ENCODE results near the gene SNRPA1.

Gene SNRPA1

DNA sequence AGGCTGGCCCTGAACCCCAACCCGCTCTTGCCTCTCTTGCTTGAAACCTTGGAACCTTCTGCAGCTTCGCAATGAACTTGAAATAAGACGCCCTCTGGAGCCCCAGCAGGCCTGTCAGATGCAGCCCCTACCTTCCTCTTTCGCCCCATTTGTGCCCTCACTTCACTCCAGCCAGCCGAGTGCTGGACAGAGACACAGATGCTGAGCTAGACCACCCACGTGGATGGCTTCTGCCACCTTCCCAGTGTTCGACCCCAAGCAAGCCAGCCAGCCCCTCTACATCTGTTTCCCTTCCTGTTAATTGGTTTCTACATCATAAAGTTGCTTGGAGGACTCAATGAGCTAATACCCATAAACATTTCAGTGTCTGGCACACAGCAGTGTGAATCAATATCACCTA, 23.8 kb upstream of the SNRPA1 start:
- DNase-seq (ENCODE audit: low read depth in 2 of 2): no peak

DNA sequence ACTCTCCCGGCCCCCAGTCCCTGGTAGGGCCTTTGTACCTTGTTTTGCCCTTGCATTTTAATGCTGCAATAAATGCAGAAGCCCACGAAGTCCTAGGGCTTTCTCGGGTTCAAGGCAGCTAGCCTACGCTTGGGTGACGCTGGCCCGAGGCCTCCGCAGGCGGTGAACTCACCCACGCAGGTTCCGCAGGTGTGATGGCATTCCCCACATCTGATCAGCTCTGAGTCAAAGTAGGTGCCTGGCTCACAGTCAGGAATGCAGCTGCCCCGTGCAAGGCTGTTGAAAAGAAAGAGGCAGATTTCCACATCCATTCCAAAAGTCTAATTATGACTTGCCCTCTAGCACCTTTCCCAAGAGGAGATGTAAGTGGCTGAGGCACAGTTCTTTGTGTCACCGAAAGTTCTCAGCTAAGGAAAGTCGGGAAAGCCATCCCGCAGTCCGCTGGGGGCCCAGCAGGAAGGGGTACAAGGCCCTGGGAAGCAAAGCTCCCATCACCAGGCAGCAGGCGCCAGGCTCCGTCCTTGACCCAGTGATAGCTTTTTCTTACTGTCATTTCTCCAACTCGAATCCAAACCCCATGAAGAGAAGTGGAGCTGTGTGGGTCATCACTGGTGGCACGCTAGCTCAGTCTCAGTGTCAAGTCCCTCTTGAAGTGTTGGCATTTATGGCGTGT, 23.2 kb upstream of the SNRPA1 start:
- no peak for DNase-seq (ENCODE audit: low read depth in 2 of 2)

DNA sequence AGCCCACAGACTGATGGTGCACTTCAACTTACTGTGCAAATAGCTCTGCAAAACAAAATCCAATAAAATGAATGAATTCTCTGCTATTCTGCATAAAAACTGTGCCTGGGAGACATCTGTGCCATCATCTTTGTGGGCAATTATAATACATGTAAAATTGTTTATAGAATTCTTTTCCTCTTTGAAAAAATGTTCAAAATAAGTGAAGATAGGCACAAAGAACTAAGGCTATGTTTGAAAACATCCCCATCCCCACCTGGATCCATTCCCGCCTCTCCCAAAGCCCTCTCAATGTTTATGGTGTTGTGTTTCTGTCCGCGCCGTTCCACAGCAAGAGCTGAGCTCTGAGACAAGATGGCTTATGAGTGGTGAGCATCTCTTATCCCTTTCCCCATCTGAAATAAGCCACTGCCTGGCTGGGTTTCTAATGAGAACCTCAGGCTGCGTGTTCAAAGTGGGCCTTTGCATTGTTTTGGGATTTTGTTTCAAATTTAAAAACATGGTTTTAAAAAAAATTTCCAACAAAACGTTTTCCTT, 22.4 kb upstream of the SNRPA1 start:
- DNase-seq (ENCODE audit: low read depth in 2 of 2): no peak

DNA sequence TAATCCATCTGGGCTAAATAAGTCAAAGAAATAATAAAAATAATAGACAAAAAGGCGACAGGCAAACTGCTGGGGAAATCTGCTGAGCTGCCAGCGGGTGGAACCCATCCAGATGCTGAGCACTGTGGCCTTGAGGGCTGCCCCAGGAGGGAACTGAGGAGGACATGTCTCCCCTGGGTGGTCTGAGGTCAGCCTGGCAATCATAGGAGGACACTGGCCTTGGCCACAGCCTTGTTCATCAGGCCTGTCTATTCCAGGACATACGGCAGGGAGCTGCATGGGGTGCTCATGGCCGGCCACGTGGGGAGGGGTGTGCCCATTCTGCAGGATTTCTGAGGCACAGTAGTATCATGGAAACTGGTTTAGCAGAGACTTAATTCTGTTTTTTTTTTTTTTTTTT, 21.5 kb upstream of the SNRPA1 start:
- DNase-seq (ENCODE audit: low read depth in 2 of 2): no peak

DNA sequence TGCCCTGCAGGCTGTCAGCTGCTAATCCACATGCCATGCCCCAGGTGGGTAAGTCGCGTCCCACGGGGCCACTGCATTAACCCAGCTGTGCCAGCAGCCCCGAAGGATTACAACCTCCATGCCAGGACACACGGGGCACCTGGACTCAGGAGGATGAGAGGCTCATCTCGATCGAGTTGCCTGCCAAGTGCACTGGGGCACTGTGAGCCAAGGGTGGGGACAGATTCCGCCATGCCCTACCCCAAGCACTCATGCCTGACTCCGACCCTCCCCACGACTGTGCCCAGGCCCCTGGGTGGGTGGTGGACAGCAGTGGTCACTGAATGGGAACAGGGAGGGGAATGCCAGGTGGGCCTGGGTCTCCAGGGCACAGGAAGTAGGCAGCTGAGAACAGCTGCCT, 20.7 kb upstream of the SNRPA1 start:
- DNase-seq (ENCODE audit: low read depth in 2 of 2): no peak

DNA sequence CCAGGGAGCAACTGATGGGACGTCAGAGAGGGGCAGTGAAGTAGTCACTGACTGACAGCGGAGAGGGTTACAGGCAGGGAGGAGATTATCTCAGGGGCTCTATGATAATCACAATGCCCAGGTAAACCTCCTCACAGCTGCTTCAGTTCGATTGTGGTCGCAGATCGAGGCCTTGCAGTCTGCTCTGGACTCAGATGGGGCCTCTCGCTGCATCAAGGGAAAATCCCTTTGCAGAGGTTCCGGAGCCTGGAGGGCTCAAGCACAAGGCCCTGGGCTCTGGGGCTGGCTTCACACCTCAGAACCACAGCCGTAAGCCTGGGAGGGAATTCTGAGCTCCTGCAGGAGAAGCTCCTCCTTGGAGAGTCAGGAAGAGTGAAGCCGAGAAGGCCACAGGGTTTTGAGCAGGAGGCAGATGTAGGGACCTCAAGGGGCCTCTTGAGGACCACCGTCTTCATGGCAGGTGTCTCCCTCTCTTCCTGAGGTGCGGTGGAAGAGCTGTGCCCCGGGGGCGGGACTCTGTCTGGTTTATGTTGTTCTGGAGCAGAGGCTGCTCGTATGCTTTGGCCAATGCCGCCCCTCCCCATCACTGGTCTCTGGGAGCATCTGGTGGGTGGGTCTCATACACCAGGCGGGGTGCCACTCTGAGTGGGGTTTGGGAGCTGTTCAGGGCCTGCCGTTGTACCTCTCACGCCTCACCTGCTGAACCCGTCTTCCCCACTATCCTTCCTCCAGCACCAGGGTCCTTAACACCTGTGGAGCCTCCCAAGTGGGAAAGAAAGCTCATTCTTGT, 19.5 kb upstream of the SNRPA1 start:
- no peak for DNase-seq (ENCODE audit: low read depth in 2 of 2)

DNA sequence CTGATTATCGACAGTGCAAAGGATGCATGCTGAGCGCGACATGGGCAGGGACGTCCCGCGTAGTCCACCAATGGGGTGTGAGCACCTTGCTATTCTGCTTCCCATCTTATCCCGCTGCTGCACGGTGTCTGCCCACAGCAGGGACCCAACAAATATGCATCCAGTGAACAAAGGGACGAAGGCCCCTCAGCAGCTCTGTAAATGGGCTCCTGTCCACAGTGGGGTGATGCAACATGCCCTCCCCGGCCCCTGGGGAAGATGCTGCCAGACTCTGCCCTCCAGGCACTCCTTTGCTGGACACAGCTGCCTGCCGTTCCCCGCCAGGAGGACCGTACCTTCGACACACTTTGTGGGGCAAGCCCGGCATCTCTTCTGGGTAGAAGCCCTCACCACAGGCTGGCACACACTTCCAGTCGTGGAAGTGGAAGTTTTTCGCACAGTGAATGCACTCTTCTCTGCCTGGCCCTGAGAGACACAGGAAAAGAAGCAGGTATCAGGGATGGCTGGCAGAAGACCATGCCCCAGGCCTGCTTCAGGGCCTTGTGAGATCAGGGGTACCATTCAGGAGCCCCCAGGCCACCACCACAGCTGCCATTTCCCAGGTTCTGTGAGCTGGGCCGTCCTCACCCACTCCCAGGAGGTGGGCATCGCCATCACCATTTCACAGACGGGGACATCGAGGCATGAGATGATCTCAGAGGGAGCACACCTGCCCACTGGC, 18.2 kb upstream of the SNRPA1 start:
- DNase-seq (ENCODE audit: low read depth in 2 of 2): no peak

DNA sequence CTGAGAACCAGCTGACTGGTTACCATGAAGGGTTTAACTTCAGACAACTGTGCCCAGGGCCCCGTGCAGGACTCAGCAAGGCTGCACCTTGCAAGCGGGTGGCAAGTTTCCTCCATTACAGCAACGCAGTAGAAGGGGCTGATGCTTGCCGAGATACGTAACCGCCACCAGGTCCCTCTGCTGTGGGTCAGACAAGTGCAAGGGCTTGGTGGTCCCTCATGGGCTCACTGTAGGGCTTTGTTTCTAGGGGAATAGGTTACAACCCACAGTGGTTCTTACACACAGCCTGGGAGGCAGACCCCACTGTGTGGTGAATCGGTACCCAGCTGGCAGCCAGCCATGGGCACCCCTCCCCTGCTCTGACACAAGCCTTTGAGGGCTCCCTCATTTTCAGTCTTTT, 15.5 kb upstream of the SNRPA1 start:
- no peak for DNase-seq (ENCODE audit: low read depth in 2 of 2)

DNA sequence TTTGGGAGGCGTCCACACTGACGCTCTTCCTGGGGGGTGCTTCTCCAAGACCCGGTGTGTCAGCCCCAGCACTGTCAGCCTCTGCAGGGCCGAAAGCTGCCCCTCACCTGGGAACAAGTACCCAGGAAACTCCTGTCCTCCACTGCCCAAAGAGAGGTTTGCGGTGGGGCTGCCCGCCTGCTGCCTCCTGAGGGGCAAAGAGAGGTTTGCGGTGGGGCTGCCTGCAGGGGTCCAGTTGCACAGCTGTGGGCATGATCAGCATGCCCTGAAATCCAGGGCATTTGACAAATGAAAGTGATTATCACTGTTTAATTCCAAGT, 15.1 kb upstream of the SNRPA1 start:
- DNase-seq (ENCODE audit: low read depth in 2 of 2): no peak

DNA sequence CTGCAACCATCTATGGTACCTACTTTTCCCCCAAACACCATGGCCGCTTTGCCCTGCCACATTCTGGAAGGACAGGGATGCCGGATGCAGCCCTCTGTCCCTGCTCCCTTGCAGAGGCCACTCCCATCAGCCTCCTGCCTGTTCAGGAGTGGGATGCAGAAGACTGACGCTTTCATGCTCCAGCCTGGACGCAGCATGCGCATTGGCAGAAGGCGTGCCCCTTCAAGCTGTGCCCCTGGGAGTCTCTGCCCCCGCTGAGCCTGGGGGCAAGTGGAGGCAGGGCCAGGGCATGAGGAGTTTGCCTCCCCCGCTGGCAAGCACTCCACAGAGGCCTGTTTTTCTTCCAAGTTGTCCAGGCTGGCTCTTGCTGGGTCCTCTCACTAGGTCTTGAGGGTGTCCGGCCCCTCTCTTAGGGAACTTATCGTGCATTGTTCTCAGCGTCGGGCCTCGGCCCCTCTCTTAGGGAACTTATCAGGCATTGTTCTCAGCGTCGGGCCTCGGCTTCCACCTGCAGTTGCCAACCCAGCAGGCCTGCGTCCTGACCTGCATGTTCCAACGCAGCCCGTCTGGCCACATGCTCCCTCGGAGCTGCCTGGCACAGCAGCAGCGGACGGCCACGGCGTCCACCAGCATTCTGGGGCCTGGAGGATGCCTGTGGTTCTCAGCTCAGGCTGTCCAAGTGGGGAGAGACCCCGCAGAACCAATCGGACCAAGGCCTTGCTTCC, 14.6 kb upstream of the SNRPA1 start:
- DNase-seq (ENCODE audit: low read depth in 2 of 2): no peak

DNA sequence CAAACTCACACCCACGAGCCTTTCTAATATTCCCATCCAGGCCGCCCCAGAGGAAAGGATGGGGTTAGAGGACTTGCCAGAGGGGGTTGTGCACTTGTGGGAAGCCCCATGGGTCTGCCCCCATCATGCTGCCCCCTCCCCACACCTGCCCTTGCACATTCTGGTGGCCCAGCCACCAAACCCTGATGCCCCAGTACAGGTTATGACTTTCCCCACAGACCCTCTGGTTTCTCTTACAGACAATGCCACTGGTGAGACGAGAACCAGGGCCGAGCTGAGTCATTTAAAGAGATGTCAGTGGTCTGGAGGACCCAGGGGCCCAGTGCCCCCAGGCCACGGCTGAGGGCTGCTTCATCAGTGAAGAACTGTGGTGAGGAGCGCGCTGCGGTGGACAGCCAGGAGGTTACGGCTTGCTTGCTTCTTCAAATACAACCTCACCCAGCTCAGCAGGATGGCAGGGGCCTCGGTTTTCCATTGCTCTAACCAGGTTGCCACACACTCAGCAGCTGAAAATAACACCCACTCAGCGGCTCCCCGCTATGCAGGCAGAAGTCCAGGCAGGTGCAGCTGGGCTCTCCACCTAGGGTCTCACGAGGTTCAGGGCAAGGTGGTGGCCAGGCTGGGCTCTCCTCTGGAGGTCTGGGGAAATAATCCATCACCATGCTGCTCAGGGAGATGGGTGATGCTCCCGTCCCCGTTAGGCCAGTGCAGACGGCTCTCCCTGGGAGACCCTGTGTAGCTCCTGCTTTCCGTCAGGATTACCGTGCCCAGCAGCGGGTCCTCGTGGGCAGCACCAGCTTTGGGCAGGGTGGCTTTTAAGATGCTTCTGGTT, 13.8 kb upstream of the SNRPA1 start:
- no peak for DNase-seq (ENCODE audit: low read depth in 2 of 2)

DNA sequence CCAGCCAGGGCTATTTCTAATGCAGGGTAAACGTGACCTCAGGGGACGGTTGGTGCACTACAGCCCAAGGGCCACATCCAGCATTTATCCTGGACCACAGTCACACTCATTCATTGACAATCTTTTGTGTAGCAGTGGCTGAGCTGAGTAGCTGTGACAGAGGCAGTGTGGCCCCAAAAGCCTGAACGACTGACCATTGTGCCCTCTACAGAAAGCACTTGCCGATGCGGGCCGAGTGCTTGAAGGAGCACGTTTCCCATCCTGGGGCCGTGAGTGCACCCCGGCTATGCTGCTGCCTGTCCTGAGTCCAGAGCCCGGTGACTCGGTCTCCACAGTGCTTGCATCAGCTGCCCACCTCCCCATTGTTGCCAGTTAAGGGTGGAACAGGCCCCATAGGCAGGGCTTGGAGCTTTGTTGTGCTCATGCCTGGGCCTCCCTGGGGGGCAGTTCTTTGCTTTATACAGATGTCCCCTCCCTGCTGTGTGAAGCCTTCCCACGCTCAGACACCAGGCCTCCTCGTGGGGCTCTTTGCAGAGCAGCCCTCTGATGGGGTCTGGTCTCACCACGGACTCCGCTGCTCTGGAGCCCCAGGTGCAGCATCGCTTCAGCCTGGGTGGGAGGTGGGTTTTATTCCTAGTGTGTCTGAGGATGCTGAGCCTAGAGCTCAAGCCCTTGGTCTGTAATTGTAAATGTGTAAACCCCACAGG, 13.0 kb upstream of the SNRPA1 start:
- DNase-seq (ENCODE audit: low read depth in 2 of 2): no peak

DNA sequence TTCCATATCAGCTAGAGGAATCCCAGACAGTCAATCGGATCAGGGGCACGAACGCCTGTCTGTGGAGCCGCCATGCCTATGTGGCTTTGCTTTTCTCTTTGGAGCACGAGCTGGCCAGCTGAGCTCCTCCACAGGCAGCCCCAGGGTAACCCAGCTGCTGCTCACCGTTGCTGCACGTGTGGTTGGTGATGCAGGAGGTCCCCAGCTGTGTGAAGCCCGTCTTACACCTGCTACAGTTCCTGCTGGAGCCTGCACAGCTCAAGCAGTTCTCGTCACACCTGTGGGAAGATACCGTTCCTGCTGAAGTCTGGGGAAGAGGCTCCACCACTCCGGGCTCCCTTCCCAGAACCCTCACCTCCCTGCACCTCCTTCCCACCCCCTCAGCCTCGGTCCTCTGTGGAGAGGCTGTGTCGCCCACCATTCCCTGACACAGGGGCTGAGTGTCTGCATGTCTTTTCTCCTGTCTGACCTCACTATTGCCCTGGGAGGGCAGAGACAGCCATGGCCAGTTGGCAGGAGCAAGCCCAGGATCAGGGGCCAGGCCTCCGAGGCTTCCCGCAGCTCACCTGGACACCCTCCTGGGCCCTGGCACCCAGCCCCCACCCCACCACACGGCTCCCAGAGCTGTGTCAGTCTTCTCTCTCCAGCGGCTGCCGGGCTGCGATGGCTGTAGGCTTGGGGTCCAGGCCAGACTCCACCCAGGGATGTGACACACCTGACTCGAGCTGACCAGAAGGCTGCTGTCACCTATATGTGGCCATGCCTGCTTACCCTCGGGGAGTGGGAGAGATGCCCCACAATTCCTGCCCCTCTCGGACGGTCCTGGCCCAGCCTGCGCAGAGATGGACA, 12.2 kb upstream of the SNRPA1 start:
- no peak for DNase-seq (ENCODE audit: low read depth in 2 of 2)

DNA sequence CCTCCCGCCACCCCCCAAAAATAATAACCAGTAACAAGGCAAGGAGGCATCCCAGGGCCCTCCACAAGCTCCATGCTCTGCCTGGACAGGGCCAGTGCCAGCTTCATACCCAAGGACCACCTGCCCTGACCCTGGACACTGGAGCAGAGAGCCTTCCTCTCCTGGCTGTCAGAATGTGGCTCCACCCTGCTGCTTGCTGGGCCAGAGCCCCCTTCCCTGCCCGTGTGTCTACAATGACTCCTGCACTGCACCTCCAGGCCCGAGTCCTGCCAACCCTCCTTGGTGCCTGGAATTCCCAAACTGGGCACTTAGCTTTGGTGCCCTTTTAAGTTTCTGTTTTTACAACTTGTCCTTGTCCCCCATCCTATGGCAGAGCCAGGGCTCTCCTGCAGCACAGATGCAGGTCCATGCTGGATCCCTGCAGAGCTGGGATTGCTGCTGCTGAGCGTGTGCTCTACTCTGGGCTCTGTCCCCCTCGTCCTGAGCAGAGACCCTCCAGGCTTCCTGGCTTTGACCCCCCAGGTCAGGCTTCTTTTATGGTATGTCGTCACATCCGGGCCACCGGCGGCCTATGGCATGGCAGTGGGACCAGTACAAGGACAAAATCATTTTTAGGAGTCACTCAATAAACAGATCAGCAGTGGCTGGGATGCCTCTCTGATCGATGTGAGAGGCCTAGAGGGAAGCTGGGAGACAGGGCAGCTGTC, 11.4 kb upstream of the SNRPA1 start:
- DNase-seq (ENCODE audit: low read depth in 2 of 2): no peak

DNA sequence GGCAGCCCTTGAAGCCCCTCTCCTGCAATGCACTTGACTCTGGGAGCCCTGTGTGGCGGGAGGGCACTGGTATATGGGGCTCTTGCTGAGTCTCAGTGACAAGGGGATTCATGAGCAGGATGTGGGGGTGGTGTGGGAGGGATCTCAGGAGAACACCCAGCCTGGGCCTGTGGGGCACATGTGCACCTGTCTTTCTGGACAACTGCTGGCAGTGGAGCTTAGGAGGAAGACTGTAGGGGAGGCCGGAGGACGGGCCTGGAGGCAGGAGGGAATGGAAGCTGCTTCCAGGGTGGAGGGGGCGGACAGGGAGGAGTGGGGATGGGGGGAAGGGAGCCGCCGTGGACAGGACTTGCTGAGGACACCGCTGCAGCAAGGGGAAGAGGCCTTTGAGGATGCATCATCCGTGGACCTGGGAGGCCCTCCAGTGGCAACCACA, 10.8 kb upstream of the SNRPA1 start:
- DNase-seq (ENCODE audit: low read depth in 2 of 2): no peak

DNA sequence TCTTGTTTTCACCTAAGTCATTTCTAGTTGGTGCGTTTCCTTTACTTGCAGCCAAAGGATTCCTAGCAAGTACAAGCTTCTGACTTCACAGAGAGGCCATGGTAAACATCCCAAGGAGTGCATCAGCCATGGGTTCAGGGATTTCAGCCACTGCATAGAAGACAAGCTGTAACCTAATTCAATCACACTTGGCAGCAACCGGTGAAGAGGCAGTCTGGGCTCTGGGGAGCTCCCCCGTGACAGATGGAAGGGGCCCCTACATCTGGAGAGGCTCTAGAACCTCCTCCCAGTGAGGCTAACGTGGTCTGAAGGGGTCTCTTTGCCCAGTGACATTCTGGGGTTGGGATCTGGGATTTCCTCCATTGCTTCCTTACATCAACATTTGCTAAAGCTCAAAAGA, 8.4 kb upstream of the SNRPA1 start:
- no peak for DNase-seq (ENCODE audit: low read depth in 2 of 2)

DNA sequence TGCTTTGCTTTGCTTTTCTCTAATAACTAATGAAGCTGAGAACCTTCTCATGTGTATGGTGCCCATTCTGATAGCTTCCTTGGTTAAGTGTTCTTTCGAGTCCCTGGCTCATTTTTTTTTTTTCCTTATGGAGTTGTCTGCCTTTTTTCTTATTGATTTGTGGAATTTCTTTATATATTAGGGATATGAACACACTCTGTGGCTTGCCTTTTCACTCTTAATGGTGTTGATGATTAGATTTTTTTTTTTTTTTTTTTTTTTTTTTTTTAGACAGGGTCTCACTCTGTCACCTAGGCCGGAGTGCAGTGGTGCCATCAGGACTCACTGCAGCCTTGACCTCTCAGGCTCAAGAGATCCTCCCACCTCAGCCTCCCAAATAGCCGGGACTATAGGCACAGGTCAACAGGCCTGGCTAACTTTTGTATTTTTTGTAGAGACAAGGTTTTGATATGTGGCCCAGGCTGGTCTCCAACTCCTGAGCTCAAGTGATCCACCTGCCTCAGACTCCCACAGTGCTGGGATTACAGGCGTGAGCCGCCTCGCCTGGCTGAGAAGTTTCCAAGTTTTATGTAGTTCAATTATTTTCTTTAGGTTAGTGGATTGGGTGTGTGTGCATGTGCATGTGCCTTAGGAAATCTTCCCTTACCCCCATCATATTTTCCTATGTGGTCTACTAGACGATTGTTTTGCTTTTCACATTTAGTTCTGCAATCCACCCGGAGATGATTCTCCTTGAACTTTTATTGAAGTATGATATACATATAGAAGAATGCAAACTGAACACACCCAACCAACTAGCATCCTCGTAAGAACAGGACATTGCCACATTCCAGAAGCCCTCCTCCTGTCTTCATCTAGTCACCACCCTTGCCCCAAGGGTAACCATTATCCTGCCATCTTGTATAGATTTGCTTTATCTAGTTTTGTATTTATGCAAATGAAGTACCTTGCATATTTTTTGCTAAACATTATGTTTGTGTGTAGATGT, 1.7 kb upstream of the SNRPA1 start:
- DNase-seq (ENCODE audit: low read depth in 2 of 2): no peak
